HG03139 (cell line): ENCODE data around the gene OPRL1.

Source experiments
- ATAC-seq: cut with Tn5 transposase; IDR thresholded peaks from one replicate; pipeline ENCODE4 v1.9.1; 2021; ENCODE audit not compliant: unreplicated experiment

Gene OPRL1

DNA sequence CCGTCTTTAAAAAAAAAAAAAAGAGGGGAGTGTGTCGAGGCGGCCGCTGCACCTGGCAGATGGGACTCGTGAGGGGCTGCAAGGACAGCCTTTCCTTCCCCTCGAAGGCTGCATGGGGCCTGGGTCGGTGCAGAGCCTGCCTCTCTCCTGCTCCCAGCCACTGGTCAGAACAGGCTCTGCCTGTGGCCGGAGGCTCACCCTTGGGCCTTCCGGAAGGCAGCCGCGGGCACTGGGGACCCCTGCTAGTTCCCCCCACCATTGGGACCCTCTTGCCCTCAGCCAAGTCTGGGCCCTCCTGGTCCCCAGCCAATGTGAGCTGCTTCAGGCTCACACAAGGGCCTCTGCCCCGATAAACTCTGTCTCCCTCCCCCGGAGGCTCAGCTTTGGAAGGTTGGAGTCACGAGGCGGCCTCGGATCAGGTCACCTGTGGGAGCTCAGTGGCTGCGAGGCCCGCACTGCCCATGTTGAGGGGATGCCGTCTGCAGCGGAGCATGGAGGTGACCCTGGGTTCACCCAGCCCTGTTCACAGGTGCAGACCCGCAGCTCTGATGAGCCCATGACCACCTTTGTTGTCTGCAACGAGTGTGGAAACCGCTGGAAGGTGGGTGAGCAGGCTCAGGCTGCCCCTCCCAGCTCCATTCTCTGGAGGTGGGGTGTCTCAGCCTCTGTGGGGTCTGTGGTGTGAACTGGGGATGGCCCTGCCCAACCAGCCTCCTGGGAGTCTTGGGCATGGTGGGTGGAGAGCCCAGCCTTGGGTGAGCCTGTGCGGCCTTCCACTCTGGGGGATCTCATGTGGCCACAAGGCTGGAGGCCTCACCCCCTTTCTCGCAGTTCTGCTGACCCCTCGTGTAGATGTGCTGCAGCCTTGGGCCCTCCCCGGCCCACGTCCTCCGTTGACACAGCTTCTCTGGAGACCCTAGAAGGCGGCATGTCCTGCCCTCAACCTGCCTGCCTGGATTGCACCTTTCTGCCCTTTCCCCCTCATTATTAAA is 8.2 kb upstream of the OPRL1 start:
- ATAC-seq, result no peak

GRCh38 chr20:64072498-64073063 is 7.3 kb upstream of the OPRL1 start:
- no peak for ATAC-seq

DNA sequence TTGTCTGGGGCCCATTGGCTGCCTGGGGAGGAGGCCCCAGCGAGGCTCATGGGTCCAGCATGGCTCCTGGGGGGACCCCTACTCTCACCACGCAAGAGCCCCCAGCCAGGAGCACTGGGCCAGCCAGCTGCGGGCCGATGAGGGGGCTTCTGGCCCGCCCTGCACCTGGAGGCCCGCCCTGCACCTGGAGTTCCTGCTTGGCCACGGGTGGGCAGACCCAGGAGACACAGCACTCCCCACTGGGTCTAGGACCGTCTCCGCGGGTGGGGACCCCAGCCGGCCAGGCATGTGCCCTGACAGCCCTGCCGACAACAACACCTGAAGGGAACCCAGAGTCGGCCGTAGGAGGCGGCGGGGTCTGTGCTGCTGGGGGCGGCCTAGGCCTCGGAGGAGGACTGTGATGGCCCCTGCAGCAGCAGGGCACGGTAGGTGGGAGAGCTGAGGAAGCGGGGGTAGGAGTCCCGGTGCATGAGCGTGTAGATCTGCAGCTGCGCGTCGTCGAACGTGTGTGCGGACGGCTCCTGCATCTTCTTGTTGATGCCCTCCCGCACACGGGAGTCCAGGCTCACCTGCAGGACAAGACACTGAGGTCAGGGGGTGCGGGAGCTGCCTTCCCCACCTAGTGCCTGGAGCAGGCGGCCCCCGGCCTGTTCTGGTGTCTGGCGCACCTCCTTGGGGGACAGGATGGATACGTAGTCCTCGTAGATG is 6.3 kb upstream of the OPRL1 start:
- no peak for ATAC-seq

- ATAC-seq, result no peak
These were observed 5.6 kb upstream of the OPRL1 start for GRCh38 chr20:64074184-64074789.

DNA sequence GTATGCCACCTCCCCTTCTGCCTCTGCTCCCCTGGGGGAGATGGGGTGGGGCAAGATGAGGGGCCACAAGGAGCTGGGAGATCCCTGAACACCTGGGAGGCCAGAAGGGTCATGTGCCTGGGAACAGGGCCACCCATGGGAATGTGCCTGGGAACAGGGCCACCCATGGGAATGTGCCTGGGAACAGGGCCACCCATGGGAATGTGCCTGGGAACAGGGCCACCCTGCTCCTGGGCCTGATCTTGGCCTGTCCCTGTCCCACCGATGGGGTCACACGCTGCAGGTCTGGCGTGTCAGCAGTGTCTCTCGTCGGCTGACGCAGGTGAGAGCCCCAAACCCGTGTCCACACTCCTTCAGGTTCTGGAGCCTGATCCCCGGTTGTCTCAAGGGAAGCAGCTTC is 4.9 kb upstream of the OPRL1 start:
- ATAC-seq, result no peak

DNA sequence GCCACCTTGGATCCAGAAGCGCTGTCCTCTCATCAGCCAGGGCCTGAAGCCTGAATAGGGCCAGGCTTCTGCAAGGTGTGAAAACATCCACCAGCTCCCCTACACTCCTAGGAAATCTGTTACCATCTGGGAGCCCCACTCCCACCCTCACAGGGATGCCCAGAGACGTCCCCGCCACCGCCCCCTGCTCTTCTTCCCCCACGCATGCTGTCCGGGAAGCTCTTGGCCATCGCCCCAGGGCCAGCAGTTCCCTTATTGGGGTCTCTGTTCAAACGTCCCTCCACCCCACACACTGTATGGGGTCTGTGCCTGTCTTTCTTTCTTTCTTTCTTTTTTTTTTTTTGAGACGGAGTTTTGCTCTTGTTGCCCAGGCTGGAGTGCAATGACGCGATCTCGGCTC is 4.3 kb upstream of the OPRL1 start:
- ATAC-seq, result no peak

GRCh38 chr20:64076061-64076997 is 3.6 kb upstream of the OPRL1 start:
- ATAC-seq, result no peak

DNA sequence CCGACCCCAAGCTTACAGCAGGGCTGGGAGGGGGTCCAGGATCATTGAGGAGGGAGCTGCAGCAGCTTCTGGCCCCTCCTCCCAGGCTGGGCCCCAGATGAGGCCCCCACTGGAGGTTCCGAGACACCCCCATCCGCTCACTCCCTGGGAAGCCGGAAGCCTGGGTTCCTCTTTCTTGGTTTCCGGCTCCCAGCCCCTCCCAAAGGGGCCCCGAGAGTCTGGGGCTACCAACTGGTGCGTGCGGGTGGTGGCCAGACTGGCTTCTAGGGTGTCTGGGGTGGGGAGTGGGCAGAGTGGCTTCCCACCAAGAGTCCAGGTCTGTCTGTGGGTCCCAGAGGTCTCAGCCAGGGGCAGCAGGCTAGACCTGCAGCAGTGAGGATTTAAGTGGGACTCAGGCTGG is 2.8 kb upstream of the OPRL1 start:
- ATAC-seq, result no peak

DNA sequence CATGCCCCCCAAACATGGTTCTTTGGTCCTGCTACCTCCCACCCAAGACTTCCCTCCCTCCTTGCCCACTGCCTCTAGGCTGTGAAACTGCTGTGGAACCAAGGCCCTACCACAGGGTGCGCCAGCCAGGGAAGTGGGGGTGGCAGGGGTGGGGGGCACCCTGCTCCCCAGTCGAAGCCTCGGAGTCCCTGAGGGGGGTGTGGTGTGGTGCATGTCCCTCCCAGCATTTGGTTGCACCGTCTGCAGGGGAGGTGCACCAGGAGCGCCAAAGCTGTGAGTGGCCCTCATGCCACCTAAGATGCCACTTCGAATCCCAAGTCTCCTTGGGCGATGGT is 2.4 kb upstream of the OPRL1 start:
- ATAC-seq, result no peak

DNA sequence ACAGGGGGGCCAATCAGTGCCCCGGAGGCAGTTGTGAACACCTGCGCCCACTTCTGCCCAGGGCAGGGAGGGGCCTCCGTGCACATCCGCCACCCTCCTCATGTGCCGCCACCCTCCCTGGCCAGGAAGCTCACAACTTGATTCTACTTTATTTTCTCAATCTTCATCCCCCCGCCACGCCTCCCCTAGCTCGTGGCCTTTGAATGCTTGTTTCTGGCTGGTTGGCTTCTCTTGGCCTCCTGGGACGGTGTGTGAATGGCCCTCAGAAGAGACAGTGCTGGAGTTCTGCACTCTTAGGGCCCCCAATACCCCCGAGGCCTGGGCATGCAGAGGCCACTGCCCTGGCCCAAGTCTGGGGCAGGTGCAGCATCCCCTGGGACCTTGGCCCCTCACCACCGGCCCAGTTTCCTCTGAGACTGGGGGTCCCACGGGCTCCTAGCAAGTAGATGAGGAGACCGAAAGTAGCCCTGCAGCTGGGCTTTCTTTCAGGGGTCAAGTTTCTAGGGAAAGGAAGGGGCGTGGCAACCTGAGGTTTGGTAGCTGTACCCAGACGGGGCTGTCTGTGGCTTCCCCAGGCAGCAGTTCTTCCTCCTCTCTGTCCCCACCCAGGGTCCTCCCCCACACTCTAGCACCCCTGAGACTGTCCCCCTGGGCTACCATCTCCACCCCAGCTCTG is 1.9 kb upstream of the OPRL1 start:
- no peak for ATAC-seq

DNA sequence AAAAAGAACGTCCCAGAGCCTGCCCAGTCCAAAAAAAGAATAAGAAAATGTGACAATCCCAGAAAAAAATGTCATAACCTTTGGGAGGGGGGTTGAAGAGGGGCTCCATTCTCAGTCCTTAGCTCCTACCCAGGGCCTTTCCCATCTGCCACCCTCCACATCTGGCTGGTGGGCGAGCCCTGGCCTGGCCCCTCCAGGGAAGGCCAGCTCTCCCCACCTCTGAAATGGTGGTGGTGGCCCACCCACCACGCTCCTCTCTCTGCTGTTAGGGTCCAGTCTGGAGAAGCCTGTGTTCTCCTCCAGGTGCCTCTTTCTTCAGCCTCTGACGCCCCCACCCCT is 979 bp upstream of the OPRL1 start:
- no peak for ATAC-seq

GRCh38 chr20:64079273-64080012 is 439 bp upstream of the OPRL1 start, which contains the start of gene RGS19:
Gene RGS19, minus strand, starts transcription at chr20:64079518. Its CDS starts 2,632 bp downstream, at chr20:64076886.
- ATAC-seq, result peak; percentile 34

DNA sequence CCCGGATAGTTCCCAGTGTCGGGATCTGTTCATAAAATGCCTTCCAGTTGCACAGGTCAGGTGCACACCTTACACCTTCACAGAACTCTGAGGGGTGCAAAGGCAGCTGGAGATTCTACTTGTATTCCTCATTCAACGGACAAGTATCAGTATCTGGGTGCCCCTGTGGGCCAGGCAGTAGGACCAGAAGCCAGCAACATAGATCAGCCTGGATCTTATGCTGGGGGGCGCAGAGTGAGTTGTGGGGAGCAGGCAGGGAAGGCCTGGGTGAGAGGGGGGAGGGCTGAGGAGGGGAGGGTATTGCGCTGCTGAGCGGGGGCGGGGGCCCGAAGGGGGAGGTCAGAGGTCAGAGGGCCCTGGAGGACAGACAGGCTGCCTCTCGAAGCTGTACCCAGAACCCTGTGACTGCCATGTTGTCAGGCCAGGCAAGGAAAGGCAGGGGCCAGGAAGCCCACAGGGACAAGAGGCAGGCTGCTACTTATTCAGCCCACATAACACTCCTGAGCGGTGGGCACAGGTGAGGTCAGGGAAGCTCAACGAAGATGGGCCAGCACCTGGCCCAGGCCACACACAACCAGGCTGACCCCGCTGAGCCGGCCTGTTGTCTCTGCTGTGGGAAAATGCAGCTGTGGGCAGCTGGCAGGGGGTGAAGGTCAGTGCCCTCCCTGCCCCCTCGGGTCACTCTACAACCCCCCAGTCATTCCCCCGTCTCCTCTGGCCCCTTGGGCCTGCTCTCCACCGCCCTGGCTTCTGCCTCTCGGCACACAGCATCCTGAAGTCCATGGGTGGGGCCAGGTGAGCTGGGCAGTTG is 1.1 kb downstream of the OPRL1 start:
- ATAC-seq, result no peak

DNA sequence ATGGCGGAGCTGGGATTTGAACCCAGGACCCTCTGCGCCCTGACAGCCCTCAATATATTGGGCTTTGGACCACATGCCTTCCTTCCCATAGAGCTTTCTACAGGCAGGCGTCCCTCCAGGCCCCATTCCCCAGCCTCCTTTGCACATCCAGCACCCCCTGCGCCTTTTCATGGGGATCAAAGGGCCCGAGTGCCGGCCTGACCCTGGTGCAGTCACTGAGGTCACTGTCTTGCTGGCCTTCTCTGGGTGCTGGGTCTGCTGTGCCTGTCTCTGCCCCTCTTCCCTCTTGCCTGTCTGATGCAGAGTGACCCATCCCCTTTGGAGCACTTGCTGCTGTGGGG is 1.7 kb downstream of the OPRL1 start:
- ATAC-seq, result no peak

GRCh38 chr20:64082126-64082731 is 2.3 kb downstream of the OPRL1 start:
- no peak for ATAC-seq

- no peak for ATAC-seq
These were observed 3.0 kb downstream of the OPRL1 start for GRCh38 chr20:64082820-64083377.

DNA sequence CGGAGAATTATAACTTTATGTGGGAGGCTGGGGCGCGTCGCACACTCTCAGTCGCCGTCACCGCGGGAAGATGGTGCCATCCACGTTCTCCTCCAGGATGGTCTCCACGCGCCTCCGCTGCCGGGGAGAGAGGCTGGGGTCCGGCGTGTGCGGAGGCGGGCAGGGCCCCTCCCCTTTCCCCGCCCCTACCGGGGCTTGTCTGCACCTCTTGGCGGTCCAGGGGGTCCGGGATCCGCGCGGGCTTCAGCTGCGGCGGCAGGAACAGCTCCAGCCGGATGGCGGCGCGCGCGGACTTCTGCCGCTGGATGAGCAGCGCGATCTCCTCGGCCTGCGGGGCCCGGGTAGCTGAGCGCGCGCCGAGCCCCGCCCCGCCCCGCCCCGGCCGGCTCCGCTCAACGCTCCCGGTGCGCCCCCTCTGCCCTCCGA is 3.5 kb downstream of the OPRL1 start:
- ATAC-seq, result no peak
